ENCODE measurements around the gene TMEM150A.
"Not testable (repeated sequence)": the region's sequence is repeated elsewhere in the genome, so short reads cannot be mapped to it uniquely, and the experiment has no call there.

Gene TMEM150A

GRCh38 chr2:85564144-85564563, 38.3 kb downstream of the TMEM150A start:
- Histone ChIP-seq H3K4me3 (IDR thresholded peaks at IDR 0.05; ENCODE audit: insufficient read depth, low read depth, low read length) (no peak overlapping the region), H3K79me2 (ENCODE audit: insufficient read depth, low read depth) (peaks cover 14% of the 10 kb centered on the region), H3K9ac (no peak overlapping the region), H4K20me1 (ENCODE audit: insufficient read depth) (no peaks in the 10 kb centered on the region), H3K4me1 (ENCODE audit: low read depth, poor library complexity, severe bottlenecking) (peaks cover 13% of the 10 kb centered on the region), H3K36me3 (ENCODE audit: insufficient read depth) (no peaks in the 10 kb centered on the region), H2AFZ (ENCODE audit: low read depth) (no peak overlapping the region), H3K27ac (no peak overlapping the region), H3K4me2 (no peak overlapping the region), H3K27me3 (ENCODE audit: insufficient read depth, low read depth) (no peaks in the 10 kb centered on the region)
- no peak for TF ChIP-seq CTCF (conservative IDR thresholded peaks at IDR 0.05; ENCODE audit: low read depth, low read length)

GRCh38 chr2:85561280-85562212, 41.0 kb downstream of the TMEM150A start, which contains the start of gene GGCX:
Gene GGCX, minus strand, starts transcription at chr2:85561493. Its CDS starts 65 bp downstream, at chr2:85561428.
- 0 out of 2 replicates have a peak, but pooled peaks have one; percentile 3 for TF ChIP-seq CTCF (conservative IDR thresholded peaks at IDR 0.05; ENCODE audit: low read depth, low read length)

GRCh38 chr2:85560812-85561279, 41.7 kb downstream of the TMEM150A start:
- H2AFZ ChIP-seq (ENCODE audit: low read depth): peak overlapping the region; percentile 86

More at GRCh38 chr2:85561280-85562212, 41.0 kb downstream of the TMEM150A start, which contains the start of gene GGCX:
- Histone ChIP-seq H4K20me1 (ENCODE audit: insufficient read depth) (no peaks in the 10 kb centered on the region), H3K4me3 (IDR thresholded peaks at IDR 0.05; ENCODE audit: insufficient read depth, low read depth, low read length) (peak within 1 kb of the TSS; percentile 76), H3K36me3 (ENCODE audit: insufficient read depth) (no peaks in the 10 kb centered on the region), H2AFZ (ENCODE audit: low read depth) (peak within 1 kb of the TSS; percentile 86), H3K27me3 (ENCODE audit: insufficient read depth, low read depth) (no peaks in the 10 kb centered on the region), H3K79me2 (ENCODE audit: insufficient read depth, low read depth) (peaks cover 14% of the 10 kb centered on the region), H3K4me2 (peak within 1 kb of the TSS; percentile 90), H3K9ac (peak within 1 kb of the TSS; percentile 54; the same call in 1 of the 2 replicates), H3K27ac (peak within 1 kb of the TSS; percentile 42; the same call in 1 of the 2 replicates), H3K4me1 (ENCODE audit: low read depth, poor library complexity, severe bottlenecking) (peaks cover 13% of the 10 kb centered on the region)

GRCh38 chr2:85560403-85560726, 42.1 kb downstream of the TMEM150A start:
- H3K27me3 ChIP-seq (ENCODE audit: insufficient read depth, low read depth); H4K20me1 ChIP-seq (ENCODE audit: insufficient read depth); H3K36me3 ChIP-seq (ENCODE audit: insufficient read depth); H2AFZ ChIP-seq (ENCODE audit: low read depth); H3K27ac ChIP-seq: not testable (repeated sequence)
- Histone ChIP-seq H3K9ac (peak overlapping the region; percentile 54; the same call in 1 of the 2 replicates), H3K79me2 (ENCODE audit: insufficient read depth, low read depth) (peaks cover 14% of the 10 kb centered on the region), H3K4me2 (peak overlapping the region; percentile 89), H3K4me1 (ENCODE audit: low read depth, poor library complexity, severe bottlenecking) (peaks cover 13% of the 10 kb centered on the region), H3K4me3 (IDR thresholded peaks at IDR 0.05; ENCODE audit: insufficient read depth, low read depth, low read length) (peak overlapping the region; percentile 35)

More at GRCh38 chr2:85560812-85561279, 41.7 kb downstream of the TMEM150A start:
- no peaks in the 10 kb centered on the region for H3K36me3 ChIP-seq (ENCODE audit: insufficient read depth)
- H3K79me2 ChIP-seq (ENCODE audit: insufficient read depth, low read depth): peaks cover 14% of the 10 kb centered on the region
- peak overlapping the region; percentile 89 for H3K4me2 ChIP-seq
- peaks cover 13% of the 10 kb centered on the region for H3K4me1 ChIP-seq (ENCODE audit: low read depth, poor library complexity, severe bottlenecking)
- TF ChIP-seq CTCF (conservative IDR thresholded peaks at IDR 0.05; ENCODE audit: low read depth, low read length): no peak
- H4K20me1 ChIP-seq (ENCODE audit: insufficient read depth): no peaks in the 10 kb centered on the region
- peak overlapping the region; percentile 35 for H3K4me3 ChIP-seq (IDR thresholded peaks at IDR 0.05; ENCODE audit: insufficient read depth, low read depth, low read length)
- peak overlapping the region; percentile 54; the same call in 1 of the 2 replicates for H3K9ac ChIP-seq
- no peaks in the 10 kb centered on the region for H3K27me3 ChIP-seq (ENCODE audit: insufficient read depth, low read depth)
- no peak overlapping the region for H3K27ac ChIP-seq
